DND-41 (cell line): ENCODE results near the gene TNFRSF14.

Experiments used
- EZH2 ChIP-seq: IDR thresholded peaks from 3 replicates; pipeline ENCODE4 v1.6.1; 2012; ENCODE audit warnings: borderline replicate concordance, low read depth, mild to moderate bottlenecking, moderate library complexity, low read length, inconsistent platforms; ENCODE audit not compliant: severe bottlenecking
- TF ChIP-seq, protein P1 (sequence below): IDR thresholded peaks from 2 replicates; pipeline ENCODE4 v1.5.1; 2012; ENCODE audit warnings: borderline replicate concordance, low read length, moderate library complexity, mild to moderate bottlenecking; ENCODE audit not compliant: poor library complexity, severe bottlenecking; ENCODE audit errors: extremely low read depth

GRCh38 chr1:2539312-2539907, 16.8 kb upstream of the TNFRSF14 start:
- no peak for TF ChIP-seq EZH2
- TF ChIP-seq, protein P1, sequence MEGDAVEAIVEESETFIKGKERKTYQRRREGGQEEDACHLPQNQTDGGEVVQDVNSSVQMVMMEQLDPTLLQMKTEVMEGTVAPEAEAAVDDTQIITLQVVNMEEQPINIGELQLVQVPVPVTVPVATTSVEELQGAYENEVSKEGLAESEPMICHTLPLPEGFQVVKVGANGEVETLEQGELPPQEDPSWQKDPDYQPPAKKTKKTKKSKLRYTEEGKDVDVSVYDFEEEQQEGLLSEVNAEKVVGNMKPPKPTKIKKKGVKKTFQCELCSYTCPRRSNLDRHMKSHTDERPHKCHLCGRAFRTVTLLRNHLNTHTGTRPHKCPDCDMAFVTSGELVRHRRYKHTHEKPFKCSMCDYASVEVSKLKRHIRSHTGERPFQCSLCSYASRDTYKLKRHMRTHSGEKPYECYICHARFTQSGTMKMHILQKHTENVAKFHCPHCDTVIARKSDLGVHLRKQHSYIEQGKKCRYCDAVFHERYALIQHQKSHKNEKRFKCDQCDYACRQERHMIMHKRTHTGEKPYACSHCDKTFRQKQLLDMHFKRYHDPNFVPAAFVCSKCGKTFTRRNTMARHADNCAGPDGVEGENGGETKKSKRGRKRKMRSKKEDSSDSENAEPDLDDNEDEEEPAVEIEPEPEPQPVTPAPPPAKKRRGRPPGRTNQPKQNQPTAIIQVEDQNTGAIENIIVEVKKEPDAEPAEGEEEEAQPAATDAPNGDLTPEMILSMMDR: peak; percentile 47
